HG02852 (cell line): ENCODE results near the gene CTR9.

Experiments used
- ATAC-seq: cut with Tn5 transposase; IDR thresholded peaks from one replicate; pipeline ENCODE4 v1.9.1; 2021; ENCODE audit warnings: mild to moderate bottlenecking, moderate library complexity; ENCODE audit not compliant: unreplicated experiment

CTR9 gene

GRCh38 chr11:10742460-10743208 lies 8.4 kb upstream of the CTR9 start:
- peak; percentile 55 for ATAC-seq

- ATAC-seq: peak; percentile 53
Observed at GRCh38 chr11:10743354-10744000, 7.6 kb upstream of the CTR9 start.

- ATAC-seq: no peak
Observed at GRCh38 chr11:10744206-10744605, 6.8 kb upstream of the CTR9 start.

GRCh38 chr11:10746871-10747270 lies 4.2 kb upstream of the CTR9 start:
- no peak for ATAC-seq

GRCh38 chr11:10747733-10748132 lies 3.3 kb upstream of the CTR9 start:
- ATAC-seq: no peak

- no peak for ATAC-seq
Observed at GRCh38 chr11:10749476-10749875, 1.6 kb upstream of the CTR9 start.

- peak; percentile 21 for ATAC-seq
Observed at GRCh38 chr11:10751581-10751940, 515 bp downstream of the CTR9 start.

- no peak for ATAC-seq
Observed at GRCh38 chr11:10752061-10752460, 1.0 kb downstream of the CTR9 start.

- no peak for ATAC-seq
Observed at GRCh38 chr11:10752486-10752885, 1.4 kb downstream of the CTR9 start.

- ATAC-seq: no peak
Observed at GRCh38 chr11:10758957-10759356, 7.9 kb downstream of the CTR9 start.

GRCh38 chr11:10761085-10761698 lies 10.1 kb downstream of the CTR9 start:
- ATAC-seq: no peak

GRCh38 chr11:10762185-10762584 lies 11.1 kb downstream of the CTR9 start:
- ATAC-seq: peak; percentile 89

- no peak for ATAC-seq
Observed at GRCh38 chr11:10762913-10763421, 11.9 kb downstream of the CTR9 start.

GRCh38 chr11:10763766-10764165 lies 12.7 kb downstream of the CTR9 start:
- no peak for ATAC-seq

GRCh38 chr11:10764412-10764811 lies 13.4 kb downstream of the CTR9 start:
- no peak for ATAC-seq

GRCh38 chr11:10770626-10771254 lies 19.7 kb downstream of the CTR9 start:
- no peak for ATAC-seq

- no peak for ATAC-seq
Observed at GRCh38 chr11:10771457-10771856, 20.4 kb downstream of the CTR9 start.

- no peak for ATAC-seq
Observed at GRCh38 chr11:10774811-10775210, 23.8 kb downstream of the CTR9 start.

- no peak for ATAC-seq
Observed at GRCh38 chr11:10777393-10777793, 26.3 kb downstream of the CTR9 start.

- no peak for ATAC-seq
Observed at GRCh38 chr11:10777806-10778205, 26.8 kb downstream of the CTR9 start.

- no peak for ATAC-seq
Observed at GRCh38 chr11:10778217-10778970, 27.3 kb downstream of the CTR9 start.
